ENCODE data around the gene TCL1B.

TCL1B gene

GRCh38 chr14:95697764-95698163, 11.5 kb downstream of the TCL1B start:
- POLR2A ChIA-PET, result no interaction called here
- Histone ChIP-seq H3K27ac (ENCODE audit: extremely low read depth, low read depth, low read length) (no peak overlapping the region), H3K4me3 (ENCODE audit: low read depth, low read length) (no peak overlapping the region), H3K4me1 (ENCODE audit: control insufficient read depth, insufficient read depth, low read length) (peaks cover 19% of the 10 kb centered on the region), H3K9me3 (ENCODE audit: control insufficient read depth, insufficient read depth, low read depth, low read length) (no peaks in the 10 kb centered on the region), H3K36me3 (ENCODE audit: control insufficient read depth in 2 of 2, insufficient read depth in 1 of 2, low read length in 2 of 2) (no peaks in the 10 kb centered on the region)
- no peak for TF ChIP-seq ZNF24 (tag by site-specific recombination; IDR thresholded peaks at IDR 0.05)
- TF ChIP-seq PRDM1 (tag by site-specific recombination; IDR thresholded peaks at IDR 0.05), result peak; percentile 61; the same call in 1 of the 2 replicates
- CTCF ChIA-PET, result interaction anchor here (0.7 kb wide), 1 partner anchor 21 kb away, joined by 3 read pairs; no protein-coding TSS in a partner anchor

GRCh38 chr14:95698287-95698686, 12.1 kb downstream of the TCL1B start:
- CTCF ChIA-PET, result no interaction called here

DNA sequence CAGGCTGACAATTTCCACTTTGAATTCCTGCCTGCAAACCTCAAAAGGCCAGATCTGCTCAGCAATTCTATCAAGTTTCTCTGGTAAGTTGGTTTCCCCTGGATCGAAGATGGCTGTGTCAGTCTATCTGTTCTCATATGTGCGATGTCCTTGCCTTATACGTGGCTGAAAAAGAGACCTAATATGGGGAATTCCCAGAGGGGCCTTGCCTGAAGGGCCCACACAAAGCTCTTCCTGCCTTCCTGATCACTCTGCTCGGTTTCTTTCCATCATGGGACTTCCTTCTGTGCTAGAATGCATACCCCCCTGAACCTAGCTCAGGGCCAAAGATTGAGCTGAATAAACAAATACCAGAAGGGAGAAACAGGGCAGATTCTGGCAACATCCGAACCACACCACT, 13.2 kb downstream of the TCL1B start:
- ChIA-PET CTCF (interaction anchor here (0.6 to 1.2 kb wide), 2 partner anchors 134 to 140 kb away, joined by 3 read pairs; no protein-coding TSS in a partner anchor), POLR2A (no interaction called here)
- H3K4me1 ChIP-seq (ENCODE audit: control insufficient read depth, insufficient read depth, low read length), result peaks cover 19% of the 10 kb centered on the region

More at GRCh38 chr14:95698287-95698686, 12.1 kb downstream of the TCL1B start:
- no peak for TF ChIP-seq ZNF169 (tag by site-specific recombination; IDR thresholded peaks at IDR 0.05)
- no peak for TF ChIP-seq ZNF777 (tag by site-specific recombination; IDR thresholded peaks at IDR 0.05; ENCODE audit: borderline replicate concordance)
- TF ChIP-seq ZBTB1 (tag by site-specific recombination; IDR thresholded peaks at IDR 0.05), result no peak
- TF ChIP-seq ZNF560 (tag by site-specific recombination; IDR thresholded peaks at IDR 0.05; ENCODE audit: borderline replicate concordance), result no peak
- TF ChIP-seq ZNF426 (tag by site-specific recombination; IDR thresholded peaks at IDR 0.05), result no peak
- no peaks in the 10 kb centered on the region for H3K36me3 ChIP-seq (ENCODE audit: control insufficient read depth in 2 of 2, insufficient read depth in 1 of 2, low read length in 2 of 2)
- H3K4me1 ChIP-seq (ENCODE audit: control insufficient read depth, insufficient read depth, low read length), result peaks cover 19% of the 10 kb centered on the region
- POLR2A ChIA-PET, result no interaction called here
- H3K4me3 ChIP-seq (ENCODE audit: low read depth, low read length), result no peak overlapping the region
- no peak overlapping the region for H3K27ac ChIP-seq (ENCODE audit: extremely low read depth, low read depth, low read length)
- H3K9me3 ChIP-seq (ENCODE audit: control insufficient read depth, insufficient read depth, low read depth, low read length), result no peaks in the 10 kb centered on the region

GRCh38 chr14:95700221-95700976, 14.2 kb downstream of the TCL1B start:
- POLR2A ChIA-PET, result no interaction called here
- Histone ChIP-seq H3K27ac (ENCODE audit: extremely low read depth, low read depth, low read length) (0 out of 2 replicates have a peak overlapping the region, but pooled peaks have one; percentile 25), H3K9me3 (ENCODE audit: control insufficient read depth, insufficient read depth, low read depth, low read length) (no peaks in the 10 kb centered on the region), H3K4me1 (ENCODE audit: control insufficient read depth, insufficient read depth, low read length) (peaks cover 19% of the 10 kb centered on the region), H3K4me3 (ENCODE audit: low read depth, low read length) (no peak overlapping the region), H3K36me3 (ENCODE audit: control insufficient read depth in 2 of 2, insufficient read depth in 1 of 2, low read length in 2 of 2) (no peaks in the 10 kb centered on the region)
- CTCF ChIA-PET, result interaction anchor here (0.6 to 1.2 kb wide), 3 partner anchors 20 to 141 kb away, joined by 3 to 5 read pairs (median 4); no protein-coding TSS in a partner anchor
- no peak for TF ChIP-seq ZNF624 (tag by site-specific recombination; IDR thresholded peaks at IDR 0.05)
- TF ChIP-seq ZNF26 (tag by site-specific recombination; IDR thresholded peaks at IDR 0.05), result no peak
- peak; percentile 47; the same call in 1 of the 2 replicates for TF ChIP-seq OSR2 (tag by site-specific recombination; IDR thresholded peaks at IDR 0.05)
- TF ChIP-seq PRDM6 (tag by site-specific recombination; IDR thresholded peaks at IDR 0.05), result peak; percentile 94
- peak; percentile 29; the same call in 1 of the 2 replicates for TF ChIP-seq ZXDB (tag by site-specific recombination; IDR thresholded peaks at IDR 0.05)
- TF ChIP-seq GFI1B (tag by site-specific recombination; IDR thresholded peaks at IDR 0.05), result peak; percentile 68
- TF ChIP-seq SP7 (tag by site-specific recombination; IDR thresholded peaks at IDR 0.05), result 0 out of 2 replicates have a peak, but pooled peaks have one; percentile 20
- TF ChIP-seq IKZF3 (tag by site-specific recombination; IDR thresholded peaks at IDR 0.05), result peak; percentile 65
- TF ChIP-seq ZNF302 (tag by site-specific recombination; IDR thresholded peaks at IDR 0.05; ENCODE audit: low read depth), result no peak
- no peak for TF ChIP-seq KLF10 (tag by site-specific recombination; IDR thresholded peaks at IDR 0.05)
- TF ChIP-seq GLIS1 (tag by site-specific recombination; IDR thresholded peaks at IDR 0.05), result peak; percentile 54
- peak; percentile 45; the same call in 1 of the 2 replicates for TF ChIP-seq EGR2 (tag by site-specific recombination; IDR thresholded peaks at IDR 0.05; ENCODE audit: low read depth)
- no peak for TF ChIP-seq ZEB2 (tag by site-specific recombination; IDR thresholded peaks at IDR 0.05)
- peak; percentile 69 for TF ChIP-seq ZFHX2 (tag by site-specific recombination; conservative IDR thresholded peaks at IDR 0.05)

More for the DNA sequence above, 13.2 kb downstream of the TCL1B start:
- TF ChIP-seq HOXD13 (CRISPR knock-in tag; IDR thresholded peaks at IDR 0.05; ENCODE audit: borderline replicate concordance) (no peak), ZNF274 (IDR thresholded peaks at IDR 0.05; ENCODE audit: low read length) (no peak), ZNF274 (tag by site-specific recombination; IDR thresholded peaks at IDR 0.05; ENCODE audit: borderline replicate concordance) (no peak), ZNF48 (tag by site-specific recombination; IDR thresholded peaks at IDR 0.05) (no peak), GLIS1 (tag by site-specific recombination; IDR thresholded peaks at IDR 0.05) (peak; percentile 41; the same call in 1 of the 2 replicates)
- TF ChIP-seq, protein P1, sequence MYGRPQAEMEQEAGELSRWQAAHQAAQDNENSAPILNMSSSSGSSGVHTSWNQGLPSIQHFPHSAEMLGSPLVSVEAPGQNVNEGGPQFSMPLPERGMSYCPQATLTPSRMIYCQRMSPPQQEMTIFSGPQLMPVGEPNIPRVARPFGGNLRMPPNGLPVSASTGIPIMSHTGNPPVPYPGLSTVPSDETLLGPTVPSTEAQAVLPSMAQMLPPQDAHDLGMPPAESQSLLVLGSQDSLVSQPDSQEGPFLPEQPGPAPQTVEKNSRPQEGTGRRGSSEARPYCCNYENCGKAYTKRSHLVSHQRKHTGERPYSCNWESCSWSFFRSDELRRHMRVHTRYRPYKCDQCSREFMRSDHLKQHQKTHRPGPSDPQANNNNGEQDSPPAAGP (tag by site-specific recombination; IDR thresholded peaks at IDR 0.05), result no peak
- H3K27ac ChIP-seq (ENCODE audit: extremely low read depth, low read depth, low read length), result no peak overlapping the region
- H3K4me3 ChIP-seq (ENCODE audit: low read depth, low read length), result no peak overlapping the region
- no peaks in the 10 kb centered on the region for H3K9me3 ChIP-seq (ENCODE audit: control insufficient read depth, insufficient read depth, low read depth, low read length)
- no peaks in the 10 kb centered on the region for H3K36me3 ChIP-seq (ENCODE audit: control insufficient read depth in 2 of 2, insufficient read depth in 1 of 2, low read length in 2 of 2)
